Measurements from ENCODE around the gene TCF21. TPM values are rescaled to one million over a fixed set of nuclear protein-coding genes. Genes with fewer than 3 reads are reported as not detected.
A peak's percentile ranks its signal among the peaks of the same experiment; 100 is the strongest.

Gene TCF21
- 10 to 100 TPM; 13.5 to 36.9 (median 22.2) TPM for total RNA-seq

DNA sequence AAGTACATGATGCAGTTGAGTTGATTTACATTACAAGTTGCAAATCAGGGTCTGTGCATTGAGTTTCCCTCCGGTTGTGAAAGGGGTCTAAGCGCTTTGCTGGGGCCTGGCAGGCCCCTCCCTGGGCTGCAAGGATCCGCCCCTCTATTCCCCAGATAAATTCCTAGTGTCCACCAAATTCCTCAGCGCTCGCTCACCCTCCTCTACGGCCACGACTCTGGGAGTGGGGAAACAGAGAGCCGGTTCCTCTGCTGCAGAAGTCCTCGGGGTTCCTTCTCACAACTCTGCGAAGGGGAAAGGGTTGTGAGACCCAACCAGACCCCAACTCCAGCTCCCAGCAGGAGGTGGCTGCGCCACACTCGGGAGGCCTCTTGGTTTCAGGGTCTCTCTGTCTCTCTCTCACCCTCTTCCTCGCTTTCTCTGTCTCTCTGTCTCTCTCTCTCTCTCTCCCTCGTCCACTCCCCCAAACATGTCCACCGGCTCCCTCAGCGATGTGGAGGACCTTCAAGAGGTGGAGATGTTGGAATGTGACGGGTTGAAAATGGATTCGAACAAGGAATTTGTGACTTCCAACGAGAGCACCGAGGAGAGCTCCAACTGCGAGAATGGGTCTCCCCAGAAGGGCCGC lies at the start of gene TCF21:
TSS of gene TCF21 (plus strand) at position 185 of the 628 bp plus-strand sequence. CDS start at position 470, 285 bp downstream.
- peaks cover 0 to 47% (median 11%) of the 10 kb centered on the region in 3 donors for H3K4me1 ChIP-seq
- H3K9me3 ChIP-seq: no peaks in the 10 kb centered on the region
- peaks cover 46% of the 10 kb centered on the region for H3K27me3 ChIP-seq
- H3K27ac ChIP-seq: peak within 1 kb of the TSS; percentile 64 to 93 (median 90)
- peak within 1 kb of the TSS; percentile 56 to 62 for H3K4me3 ChIP-seq
- WGBS, 2 donors (ENCODE audit: low coverage in 1 of 2): 0 to 12% methylated on average over 3 of the region's 22 CpGs
- no peaks in the 10 kb centered on the region for H3K36me3 ChIP-seq
- TF ChIP-seq, protein P1, sequence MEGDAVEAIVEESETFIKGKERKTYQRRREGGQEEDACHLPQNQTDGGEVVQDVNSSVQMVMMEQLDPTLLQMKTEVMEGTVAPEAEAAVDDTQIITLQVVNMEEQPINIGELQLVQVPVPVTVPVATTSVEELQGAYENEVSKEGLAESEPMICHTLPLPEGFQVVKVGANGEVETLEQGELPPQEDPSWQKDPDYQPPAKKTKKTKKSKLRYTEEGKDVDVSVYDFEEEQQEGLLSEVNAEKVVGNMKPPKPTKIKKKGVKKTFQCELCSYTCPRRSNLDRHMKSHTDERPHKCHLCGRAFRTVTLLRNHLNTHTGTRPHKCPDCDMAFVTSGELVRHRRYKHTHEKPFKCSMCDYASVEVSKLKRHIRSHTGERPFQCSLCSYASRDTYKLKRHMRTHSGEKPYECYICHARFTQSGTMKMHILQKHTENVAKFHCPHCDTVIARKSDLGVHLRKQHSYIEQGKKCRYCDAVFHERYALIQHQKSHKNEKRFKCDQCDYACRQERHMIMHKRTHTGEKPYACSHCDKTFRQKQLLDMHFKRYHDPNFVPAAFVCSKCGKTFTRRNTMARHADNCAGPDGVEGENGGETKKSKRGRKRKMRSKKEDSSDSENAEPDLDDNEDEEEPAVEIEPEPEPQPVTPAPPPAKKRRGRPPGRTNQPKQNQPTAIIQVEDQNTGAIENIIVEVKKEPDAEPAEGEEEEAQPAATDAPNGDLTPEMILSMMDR (IDR thresholded peaks at IDR 0.05): no peak
- TF ChIP-seq EP300 (IDR thresholded peaks at IDR 0.05) (no peak), POLR2AphosphoS5 (IDR thresholded peaks at IDR 0.05) (peak; percentile 82), POLR2A (IDR thresholded peaks at IDR 0.05) (peak; percentile 76 to 78)
- peak; percentile 88 for ATAC-seq

DNA sequence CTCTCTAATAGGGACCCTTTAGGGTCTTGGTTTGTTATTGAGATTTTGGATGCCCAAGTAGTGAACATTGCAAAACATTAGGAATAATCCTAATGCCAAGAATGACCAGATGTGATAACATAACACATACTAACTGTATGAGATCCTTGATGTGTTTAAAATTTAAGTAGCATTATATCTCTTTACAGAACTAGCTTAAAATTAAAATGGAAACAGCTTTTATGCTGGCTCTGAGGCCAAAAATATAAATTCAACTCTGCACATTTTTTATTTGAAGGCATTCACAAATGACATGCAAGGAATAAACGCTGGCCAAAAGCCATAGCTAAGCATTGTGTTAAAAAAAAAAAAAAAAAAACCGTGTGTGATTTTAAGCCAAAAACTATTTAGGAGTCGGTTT lies 47.7 kb upstream of the TCF21 start:
- WGBS, 2 donors (ENCODE audit: low coverage in 1 of 2): 18 to 34% methylated on average over 3 of the region's 3 CpGs
- TF ChIP-seq POLR2AphosphoS5 (IDR thresholded peaks at IDR 0.05): no peak
- TF ChIP-seq POLR2A (IDR thresholded peaks at IDR 0.05): no peak
- TF ChIP-seq EP300 (IDR thresholded peaks at IDR 0.05): no peak
- TF ChIP-seq, protein P1 (IDR thresholded peaks at IDR 0.05): no peak
- Histone ChIP-seq H3K27ac (no peak overlapping the region), H3K4me1 (no peaks in the 10 kb centered on the region), H3K36me3 (no peaks in the 10 kb centered on the region), H3K4me3 (no peak overlapping the region), H3K9me3 (no peaks in the 10 kb centered on the region), H3K27me3 (no peaks in the 10 kb centered on the region)
- no peak for ATAC-seq

DNA sequence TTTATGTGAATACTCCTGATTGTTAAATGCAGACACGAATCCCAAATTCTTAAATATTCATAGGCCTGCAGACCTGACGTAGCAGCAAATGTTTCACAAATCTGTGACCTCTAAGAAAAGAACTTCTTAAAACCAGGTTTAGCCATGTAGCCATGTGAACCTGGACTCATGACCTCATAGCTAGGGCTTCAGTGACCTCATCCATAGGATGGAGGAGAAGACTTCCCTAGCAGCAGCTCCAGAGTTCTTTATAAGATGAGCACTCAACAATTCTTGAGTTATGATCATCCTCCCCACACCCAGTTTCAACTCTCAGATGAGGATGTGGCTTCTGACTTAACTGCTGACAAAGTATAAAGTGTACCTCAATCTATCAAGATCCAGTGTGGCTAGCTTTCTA lies 45.8 kb upstream of the TCF21 start:
- no peaks in the 10 kb centered on the region for H3K4me1 ChIP-seq
- no peak overlapping the region for H3K27ac ChIP-seq
- no peaks in the 10 kb centered on the region for H3K27me3 ChIP-seq
- H3K36me3 ChIP-seq: no peaks in the 10 kb centered on the region
- TF ChIP-seq, protein P1 (IDR thresholded peaks at IDR 0.05): no peak
- TF ChIP-seq POLR2A (IDR thresholded peaks at IDR 0.05): no peak
- no peak for TF ChIP-seq EP300 (IDR thresholded peaks at IDR 0.05)
- TF ChIP-seq POLR2AphosphoS5 (IDR thresholded peaks at IDR 0.05): no peak
- H3K9me3 ChIP-seq: no peaks in the 10 kb centered on the region
- H3K4me3 ChIP-seq: no peak overlapping the region
- ATAC-seq: no peak
- WGBS, 2 donors (ENCODE audit: low coverage in 1 of 2): 100% methylated on average over 1 to 2 of the region's 2 CpGs

DNA sequence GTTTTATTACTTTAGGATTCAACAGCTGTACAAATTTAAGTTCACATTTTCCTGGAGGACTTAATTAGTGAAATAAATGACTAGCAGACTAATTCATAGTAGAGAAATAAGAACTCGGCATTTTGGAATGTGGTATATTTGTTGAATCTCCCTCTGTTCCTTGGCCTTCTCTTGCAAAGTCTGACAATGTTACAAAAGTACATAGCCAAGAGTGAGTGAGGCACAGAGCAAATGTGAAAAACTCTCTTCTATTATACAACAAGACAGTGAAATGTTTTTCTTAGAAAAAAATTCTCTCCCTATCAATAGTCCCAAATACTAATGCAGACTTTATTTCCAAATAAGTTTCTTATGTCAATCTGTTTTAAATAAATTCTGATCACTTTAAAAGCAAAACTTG lies 44.2 kb upstream of the TCF21 start:
- H3K27ac ChIP-seq: no peak overlapping the region
- no peak for ATAC-seq

More for the DNA sequence above, 44.2 kb upstream of the TCF21 start:
- Histone ChIP-seq H3K4me1 (no peaks in the 10 kb centered on the region), H3K4me3 (no peak overlapping the region), H3K36me3 (no peaks in the 10 kb centered on the region), H3K27me3 (no peaks in the 10 kb centered on the region), H3K9me3 (no peaks in the 10 kb centered on the region)
- TF ChIP-seq, protein P1 (IDR thresholded peaks at IDR 0.05): no peak
- no peak for TF ChIP-seq POLR2AphosphoS5 (IDR thresholded peaks at IDR 0.05)
- TF ChIP-seq EP300 (IDR thresholded peaks at IDR 0.05): no peak
- TF ChIP-seq POLR2A (IDR thresholded peaks at IDR 0.05): no peak
- 18 to 24% methylated on average over 1 of the region's 1 CpG for WGBS, 2 donors (ENCODE audit: low coverage in 1 of 2)

Data from gastroesophageal sphincter (tissue), 4 donors.